Kidney (tissue), 14 donors: ENCODE results near the gene LAS1L. TPM values are rescaled to one million over a fixed set of nuclear protein-coding genes. Genes with fewer than 3 reads are reported as not detected.
"Not testable (repeated sequence)": the region's sequence is repeated elsewhere in the genome, so short reads cannot be mapped to it uniquely, and the experiment has no call there.

Experiments
- DNase-seq, 5 donors: peaks; one replicate each; pipeline ENCODE4 v3.0.0-alpha.2; 2013 to 2020
- FAIRE-seq: peaks from 2 replicates; lab custom pipeline; 2012; peaks lifted over from hg19 to GRCh38; lab: Jason Lieb, UNC
- H3K27ac ChIP-seq, 2 donors: one replicate each; pipeline ENCODE4 v1.7.0; 2013; ENCODE audit warnings: low read depth in 2 of 2, low read length in 2 of 2, inconsistent platforms in 1 of 2
- H3K27me3 ChIP-seq: one replicate; pipeline ENCODE4 v1.7.1; 2013; ENCODE audit warnings: low read length, inconsistent platforms; ENCODE audit not compliant: control insufficient read depth, insufficient read depth
- H3K36me3 ChIP-seq, 3 donors: one replicate each; pipeline versions ENCODE4 v1.7.0 to v1.7.1; 2013; ENCODE audit warnings: low read length in 3 of 3, control low read depth in 1 of 3, inconsistent platforms in 1 of 3; ENCODE audit not compliant: insufficient read depth in 3 of 3, control insufficient read depth in 2 of 3
- H3K4me1 ChIP-seq, 3 donors: one replicate each; pipeline versions ENCODE4 v1.7.0 to v1.7.1; 2013; ENCODE audit warnings: low read length in 3 of 3, inconsistent platforms in 1 of 3, low read depth in 1 of 3; ENCODE audit not compliant: control insufficient read depth in 2 of 3, insufficient read depth in 2 of 3
- H3K4me3 ChIP-seq, 3 donors: one replicate each; pipeline versions ENCODE4 v1.7.0 to v1.8.1; 2013; ENCODE audit warnings: low read length in 3 of 3, control low read depth in 1 of 3, inconsistent platforms in 1 of 3
- H3K9ac ChIP-seq, 3 donors: one replicate each; pipeline versions ENCODE4 v1.7.0 to v1.7.1; 2013; ENCODE audit warnings: low read length in 3 of 3, control low read depth in 1 of 3, inconsistent platforms in 1 of 3
- H3K9me3 ChIP-seq, 3 donors: one replicate each; pipeline versions ENCODE4 v1.7.0 to v1.7.1; 2013; ENCODE audit warnings: low read length in 3 of 3, control low read depth in 1 of 3, inconsistent platforms in 1 of 3; ENCODE audit not compliant: control insufficient read depth in 2 of 3, insufficient read depth in 1 of 3
- CTCF ChIP-seq: IDR thresholded peaks from 3 replicates; pipeline ENCODE4 v1.5.1; 2012; ENCODE audit warnings: mild to moderate bottlenecking, moderate library complexity, borderline replicate concordance; ENCODE audit not compliant: insufficient read depth; ENCODE audit errors: extremely low read depth
- intact Hi-C: fragments of 100-400 bp; cut with DNase I; formaldehyde crosslinking; loops from one replicate; pipeline ENCODE4 v1.11.1; 2022
- polyA plus RNA-seq: library from polyadenylated mRNA; stranded (reverse); fragments of 350-450 nt; fragmentation: Illumina TruSeq; extraction: RNeasy Lipid Tissue Mini Kit (QIAGEN cat#74804); gene quantifications from one replicate; pipeline ENCODE4 v1.2.3, GENCODE V29; 2014; ENCODE audit warnings: low read depth, low replicate concordance; ENCODE audit not compliant: insufficient read depth
- total RNA-seq: library from RNA; stranded (reverse); fragmentation: NEBNext Ultra II Directional; extraction: Animal tissue kit (Norgen Biotek cat#: 25700); gene quantifications from one replicate; pipeline ENCODE4 v1.2.1, GENCODE V29; 2021
- donor health status: control.
- donor health status: control.
- donor health status: control.
- donor health status: control.
- donor health status: control.
- donor health status: DM: yes; HTN: yes; CAD: no.
- donor health status: Normal renal cell carcinoma (clear cell type).

The LAS1L gene
- total and polyA plus RNA-seq, 2 donors from 2014 or later = 25.4 to 30.2 TPM

GRCh38 chrX:65480960-65481359 lies 53.6 kb downstream of the LAS1L start:
- FAIRE-seq (no peak), DNase-seq (no peak)
- H3K4me3 ChIP-seq = no peak overlapping the region
- intact Hi-C loops = no loop called here
- H3K9ac ChIP-seq = no peak overlapping the region
- no peaks in the 10 kb centered on the region for H3K9me3 ChIP-seq
- H3K27ac ChIP-seq = no peak overlapping the region
- no peaks in the 10 kb centered on the region for H3K4me1 ChIP-seq
- no peaks in the 10 kb centered on the region for H3K27me3 ChIP-seq
- TF ChIP-seq CTCF = no peak
- H3K36me3 ChIP-seq = no peaks in the 10 kb centered on the region

GRCh38 chrX:65479102-65479501 lies 55.5 kb downstream of the LAS1L start:
- H3K4me1 ChIP-seq, H3K9ac ChIP-seq, H3K27ac ChIP-seq, H3K27me3 ChIP-seq, FAIRE-seq, DNase-seq, intact Hi-C loops, H3K36me3 ChIP-seq, H3K4me3 ChIP-seq, H3K9me3 ChIP-seq: not testable (repeated sequence)

GRCh38 chrX:65476564-65476963 lies 58.0 kb downstream of the LAS1L start:
- Histone ChIP-seq H3K36me3 (no peaks in the 10 kb centered on the region), H3K4me1 (no peaks in the 10 kb centered on the region), H3K9me3 (no peaks in the 10 kb centered on the region), H3K9ac (no peak overlapping the region), H3K4me3 (no peak overlapping the region), H3K27me3 (no peaks in the 10 kb centered on the region), H3K27ac (no peak overlapping the region)
- DNase-seq (no peak), FAIRE-seq (no peak)
- no peak for TF ChIP-seq CTCF
- intact Hi-C loops = no loop called here

GRCh38 chrX:65463550-65463949 lies 71.0 kb downstream of the LAS1L start:
- Histone ChIP-seq H3K4me3 (no peak overlapping the region), H3K9ac (no peak overlapping the region), H3K27ac (no peak overlapping the region), H3K36me3 (no peaks in the 10 kb centered on the region), H3K4me1 (no peaks in the 10 kb centered on the region), H3K9me3 (no peaks in the 10 kb centered on the region), H3K27me3 (no peaks in the 10 kb centered on the region)
- TF ChIP-seq CTCF = no peak
- no peak for FAIRE-seq
- intact Hi-C loops = no loop called here
- no peak for DNase-seq

Other genes starting within 250 kb of the LAS1L start
- 391 TPM for gene MSN, start 132.9 kb upstream of the LAS1L start, total RNA-seq
- 124 TPM for gene MSN, start 132.9 kb upstream of the LAS1L start, polyA plus RNA-seq